Bronchial epithelial cell (primary cell): Measurements from ENCODE around the gene PRKRA. TPM values are rescaled to one million over a fixed set of nuclear protein-coding genes. Genes with fewer than 3 reads are reported as not detected.
"Not testable (repeated sequence)": the region's sequence is repeated elsewhere in the genome, so short reads cannot be mapped to it uniquely, and the experiment has no call there.

ENCODE experiments used
- DNase-seq: peaks from one replicate; pipeline ENCODE4 v3.0.0-alpha.2; 2010; ENCODE audit warnings: low read depth
- FAIRE-seq: peaks from 2 replicates; lab custom pipeline; 2011; peaks lifted over from hg19 to GRCh38; lab: Jason Lieb, UNC
- H3K27me3 ChIP-seq: 2 replicates; pipeline ENCODE4 v1.5.1; 2011; ENCODE audit warnings: low read length; ENCODE audit not compliant: control insufficient read depth, insufficient read depth
- H3K36me3 ChIP-seq: 2 replicates; pipeline ENCODE4 v1.5.1; 2011; ENCODE audit warnings: low read length; ENCODE audit not compliant: control insufficient read depth, insufficient read depth
- H3K4me3 ChIP-seq: 2 replicates; pipeline ENCODE4 v1.5.1; 2011; ENCODE audit warnings: mild to moderate bottlenecking, low read depth, low read length, control low read depth
- total RNA-seq: library from RNA; depleted of rRNA; stranded (reverse); fragments of >200 nt; gene quantifications from 2 replicates; pipeline ENCODE4 v1.2.1, GENCODE V29; 2014
- TF ChIP-seq, protein P1 (sequence below): IDR thresholded peaks from 2 replicates; pipeline ENCODE4 v1.5.1; 2011; ENCODE audit warnings: mild to moderate bottlenecking, moderate library complexity, low read length, control low read depth, inconsistent platforms; ENCODE audit not compliant: insufficient read depth, severe bottlenecking

PRKRA gene
- total RNA-seq, 1 donor from 2014 or later, result 45.5 TPM

- TF ChIP-seq, protein P1, sequence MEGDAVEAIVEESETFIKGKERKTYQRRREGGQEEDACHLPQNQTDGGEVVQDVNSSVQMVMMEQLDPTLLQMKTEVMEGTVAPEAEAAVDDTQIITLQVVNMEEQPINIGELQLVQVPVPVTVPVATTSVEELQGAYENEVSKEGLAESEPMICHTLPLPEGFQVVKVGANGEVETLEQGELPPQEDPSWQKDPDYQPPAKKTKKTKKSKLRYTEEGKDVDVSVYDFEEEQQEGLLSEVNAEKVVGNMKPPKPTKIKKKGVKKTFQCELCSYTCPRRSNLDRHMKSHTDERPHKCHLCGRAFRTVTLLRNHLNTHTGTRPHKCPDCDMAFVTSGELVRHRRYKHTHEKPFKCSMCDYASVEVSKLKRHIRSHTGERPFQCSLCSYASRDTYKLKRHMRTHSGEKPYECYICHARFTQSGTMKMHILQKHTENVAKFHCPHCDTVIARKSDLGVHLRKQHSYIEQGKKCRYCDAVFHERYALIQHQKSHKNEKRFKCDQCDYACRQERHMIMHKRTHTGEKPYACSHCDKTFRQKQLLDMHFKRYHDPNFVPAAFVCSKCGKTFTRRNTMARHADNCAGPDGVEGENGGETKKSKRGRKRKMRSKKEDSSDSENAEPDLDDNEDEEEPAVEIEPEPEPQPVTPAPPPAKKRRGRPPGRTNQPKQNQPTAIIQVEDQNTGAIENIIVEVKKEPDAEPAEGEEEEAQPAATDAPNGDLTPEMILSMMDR, result no peak
- FAIRE-seq, result no peak
- DNase-seq, result no peak
- no peaks in the 10 kb centered on the region for H3K27me3 ChIP-seq
- H3K4me3 ChIP-seq, result no peak overlapping the region
- no peaks in the 10 kb centered on the region for H3K36me3 ChIP-seq
Measured at GRCh38 chr2:178473931-178474330, 23.0 kb upstream of the PRKRA start.

DNA sequence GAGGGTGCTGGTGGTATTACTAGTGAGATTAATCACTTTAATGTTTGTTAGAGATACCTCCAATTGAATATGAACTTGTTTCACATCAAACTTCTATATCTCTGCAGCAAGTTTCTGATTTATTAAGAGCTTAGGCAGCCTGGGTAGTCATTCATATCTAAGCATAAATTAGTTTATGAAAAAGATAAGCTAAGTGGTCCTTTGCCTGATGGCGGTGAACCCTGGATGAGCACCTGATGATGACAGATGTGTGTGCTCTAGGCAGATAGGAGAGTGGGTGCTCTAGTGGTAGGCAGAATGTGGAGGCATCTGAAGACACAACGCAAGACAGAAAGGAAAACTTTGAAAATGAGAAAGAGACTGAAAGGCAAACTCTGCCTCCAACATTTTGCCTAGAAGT is 22.4 kb upstream of the PRKRA start:
- H3K4me3 ChIP-seq, result no peak overlapping the region
- TF ChIP-seq, protein P1, result no peak
- FAIRE-seq (no peak), DNase-seq (no peak)
- no peaks in the 10 kb centered on the region for H3K27me3 ChIP-seq
- no peaks in the 10 kb centered on the region for H3K36me3 ChIP-seq

- not testable (repeated sequence) for DNase-seq, H3K4me3 ChIP-seq, H3K36me3 ChIP-seq, FAIRE-seq, H3K27me3 ChIP-seq
Measured at GRCh38 chr2:178471313-178471712, 20.3 kb upstream of the PRKRA start.

- no peaks in the 10 kb centered on the region for H3K36me3 ChIP-seq
- no peak for FAIRE-seq
Measured at GRCh38 chr2:178469219-178469849, 18.4 kb upstream of the PRKRA start.

DNA sequence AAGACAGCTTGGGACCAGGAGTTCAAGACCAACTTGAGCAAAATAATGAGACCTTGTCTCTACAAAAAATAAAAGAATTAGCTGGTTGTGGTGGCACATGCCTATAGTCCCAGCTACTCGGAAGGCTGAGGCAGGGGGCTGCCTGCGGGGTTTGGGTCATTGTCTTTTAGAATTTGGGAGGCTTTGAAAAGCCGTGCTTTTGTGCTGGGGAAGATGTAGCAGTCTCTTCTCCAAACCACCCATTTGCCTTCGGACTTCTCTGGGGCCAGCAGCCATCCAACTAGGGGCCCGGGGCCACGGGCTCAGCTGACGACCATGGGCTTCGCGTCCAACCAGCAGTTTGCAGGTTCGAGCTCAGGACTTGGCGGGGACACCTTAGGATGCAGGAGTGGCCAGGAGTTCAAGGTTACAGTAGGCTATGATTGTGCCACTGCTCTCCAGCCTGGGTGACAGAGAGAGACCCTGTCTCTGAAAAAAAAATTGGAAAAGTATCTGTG is 6.5 kb upstream of the PRKRA start:
- no peak for FAIRE-seq
- no peaks in the 10 kb centered on the region for H3K36me3 ChIP-seq

More at GRCh38 chr2:178469219-178469849, 18.4 kb upstream of the PRKRA start:
- Histone ChIP-seq H3K4me3 (no peak overlapping the region), H3K27me3 (no peaks in the 10 kb centered on the region)
- no peak for DNase-seq
- TF ChIP-seq, protein P1, result no peak

GRCh38 chr2:178455947-178456346 is 5.0 kb upstream of the PRKRA start:
- no peaks in the 10 kb centered on the region for H3K36me3 ChIP-seq
- DNase-seq (no peak), FAIRE-seq (no peak)
- TF ChIP-seq, protein P1, result no peak
- no peaks in the 10 kb centered on the region for H3K27me3 ChIP-seq
- H3K4me3 ChIP-seq, result no peak overlapping the region

More for the DNA sequence above, 6.5 kb upstream of the PRKRA start:
- Histone ChIP-seq H3K4me3 (no peak overlapping the region), H3K27me3 (no peaks in the 10 kb centered on the region)
- DNase-seq, result no peak
- TF ChIP-seq, protein P1, result no peak
